PC-9 (cell line): Measurements from ENCODE around the gene ITIH4. TPM values are rescaled to one million over a fixed set of nuclear protein-coding genes. Genes with fewer than 3 reads are reported as not detected.

Experiments
- BruUV-seq: library from RNA; stranded (reverse); fragments of 400-500 nt; replicated peaks from 2 replicates; lab custom pipeline; 2021; lab: Mats Ljungman, UMichigan
- CTCF ChIA-PET: fragments of 300-600 bp; sonication (Branson Sonifier 250); formaldehyde crosslinking; loops from one replicate; lab custom pipeline; 2022; ENCODE audit warnings: antibody characterized with exemption; lab: Charles Lee
- POLR2A ChIA-PET: fragments of 300-600 bp; sonication (Branson Sonifier 250); formaldehyde crosslinking; loops from one replicate; lab custom pipeline; 2022; ENCODE audit warnings: antibody characterized with exemption; ENCODE audit not compliant: unreplicated experiment; lab: Charles Lee
- DNase-seq, 2 experiments: peaks; one replicate each; pipeline versions ENCODE4 v3.0.0 to v3.0.0-alpha.2; 2015 to 2022; ENCODE audit warnings: mixed read lengths in 1 of 2
- H2AFZ ChIP-seq: fragments of 200-600 bp; sonication (generic); 2 replicates; pipeline ENCODE4 v1.8.1; 2017; ENCODE audit warnings: antibody characterized with exemption
- H3F3A ChIP-seq: fragments of 200-600 bp; sonication (generic); 2 replicates; pipeline ENCODE4 v1.8.1; 2017; ENCODE audit warnings: antibody characterized with exemption, mild to moderate bottlenecking, low read depth; ENCODE audit not compliant: insufficient read depth
- H3K27ac ChIP-seq: fragments of 200-600 bp; sonication (generic); 2 replicates; pipeline ENCODE4 v1.6.1; 2016; ENCODE audit warnings: mixed run types
- H3K27me3 ChIP-seq: fragments of 200-600 bp; sonication (generic); 2 replicates; pipeline ENCODE4 v1.6.1; 2016; ENCODE audit warnings: low read depth, mixed run types; ENCODE audit not compliant: insufficient read depth
- H3K36me3 ChIP-seq: fragments of 200-600 bp; sonication (generic); 2 replicates; pipeline ENCODE4 v1.6.1; 2016; ENCODE audit warnings: low read depth, mixed run types
- H3K4me1 ChIP-seq: fragments of 200-600 bp; sonication (generic); replicated peaks from 2 replicates; pipeline ENCODE4 v1.6.1; 2016; ENCODE audit warnings: mixed run types; ENCODE audit not compliant: insufficient read depth
- H3K4me2 ChIP-seq: fragments of 200-600 bp; sonication (generic); 2 replicates; pipeline ENCODE4 v1.6.1; 2017; ENCODE audit warnings: mixed run types
- H3K4me3 ChIP-seq: fragments of 200-600 bp; sonication (generic); 2 replicates; pipeline ENCODE4 v1.6.1; 2016; ENCODE audit warnings: mixed run types
- H3K79me2 ChIP-seq: fragments of 200-600 bp; sonication (generic); 2 replicates; pipeline ENCODE4 v1.6.1; 2017; ENCODE audit warnings: low read depth, mixed run types
- H3K9me2 ChIP-seq: fragments of 200-600 bp; sonication (generic); 2 replicates; pipeline ENCODE4 v1.8.1; 2017; ENCODE audit warnings: mild to moderate bottlenecking; ENCODE audit not compliant: insufficient read depth
- H3K9me3 ChIP-seq: fragments of 200-600 bp; sonication (generic); 2 replicates; pipeline ENCODE4 v1.8.1; 2016; ENCODE audit warnings: low read depth; ENCODE audit not compliant: insufficient read depth
- H4K20me1 ChIP-seq: fragments of 200-600 bp; sonication (generic); 2 replicates; pipeline ENCODE4 v1.8.1; 2017; ENCODE audit not compliant: insufficient read depth
- CTCF ChIP-seq: fragments of 200-600 bp; sonication (generic); conservative IDR thresholded peaks from 2 replicates; pipeline ENCODE4 v1.6.1; 2017; ENCODE audit warnings: mixed run types, antibody characterized with exemption, mild to moderate bottlenecking, moderate library complexity
- EZH2 ChIP-seq: fragments of 200-600 bp; sonication (generic); IDR thresholded peaks from 2 replicates; pipeline ENCODE4 v1.8.0; 2017; ENCODE audit warnings: antibody characterized with exemption, low read depth
- intact Hi-C: fragments of 100-400 bp; cut with micrococcal nuclease; formaldehyde crosslinking; loops from one replicate; pipeline ENCODE4 v1.10.0; 2022; ENCODE audit not compliant: unreplicated experiment
- total RNA-seq: library from RNA; stranded (reverse); gene quantifications from 2 replicates; pipeline ENCODE4 v1.2.3, GENCODE V29; 2021

ITIH4 gene
- total RNA-seq, 1 experiment from 2014 or later: 2.5 TPM

GRCh38 chr3:52795298-52795900, 35.1 kb downstream of the ITIH4 start:
- Histone ChIP-seq H3K79me2 (no peaks in the 10 kb centered on the region), H3K4me3 (no peak overlapping the region), H2AFZ (no peak overlapping the region), H3F3A (no peaks in the 10 kb centered on the region), H3K4me1 (no peaks in the 10 kb centered on the region), H3K27ac (no peak overlapping the region), H3K9me3 (no peaks in the 10 kb centered on the region), H4K20me1 (no peaks in the 10 kb centered on the region), H3K36me3 (no peaks in the 10 kb centered on the region), H3K27me3 (peaks cover 6% of the 10 kb centered on the region; the same call in 1 of the 2 replicates), H3K9me2 (no peaks in the 10 kb centered on the region), H3K4me2 (no peak overlapping the region)
- no TSS peak for BruUV-seq
- TF ChIP-seq CTCF: no peak
- TF ChIP-seq EZH2: no peak
- intact Hi-C loops: no loop called here
- no peak for DNase-seq
- ChIA-PET CTCF (no interaction called here), POLR2A (no interaction called here)

- Histone ChIP-seq H3K4me2 (no peak within 1 kb of the TSS), H3K79me2 (no peaks in the 10 kb centered on the region), H3K27me3 (peaks cover 6% of the 10 kb centered on the region; the same call in 1 of the 2 replicates), H3K9me2 (no peaks in the 10 kb centered on the region), H4K20me1 (no peaks in the 10 kb centered on the region), H2AFZ (no peak within 1 kb of the TSS), H3K9me3 (no peaks in the 10 kb centered on the region), H3K27ac (no peak within 1 kb of the TSS), H3K4me3 (no peak within 1 kb of the TSS), H3F3A (no peaks in the 10 kb centered on the region), H3K36me3 (no peaks in the 10 kb centered on the region), H3K4me1 (no peaks in the 10 kb centered on the region)
- TF ChIP-seq CTCF (no peak), EZH2 (no peak)
- no peak for DNase-seq
- intact Hi-C loops: no loop called here
- BruUV-seq: no TSS peak
- ChIA-PET POLR2A (no interaction called here), CTCF (no interaction called here)
Measured at GRCh38 chr3:52794612-52795099, 35.8 kb downstream of the ITIH4 start, which contains the start of gene ITIH3. Gene ITIH3, plus strand, starts transcription at chr3:52794796. Its CDS starts 8 bp downstream, at chr3:52794804.

GRCh38 chr3:52793702-52794611, 36.5 kb downstream of the ITIH4 start:
- Histone ChIP-seq H3K36me3 (no peaks in the 10 kb centered on the region), H3K4me1 (no peaks in the 10 kb centered on the region), H4K20me1 (no peaks in the 10 kb centered on the region), H3K4me2 (no peak overlapping the region), H3K9me3 (no peaks in the 10 kb centered on the region), H3K9me2 (no peaks in the 10 kb centered on the region), H3K4me3 (no peak overlapping the region), H3K79me2 (no peaks in the 10 kb centered on the region), H3F3A (no peaks in the 10 kb centered on the region), H3K27me3 (peaks cover 6% of the 10 kb centered on the region; the same call in 1 of the 2 replicates), H3K27ac (no peak overlapping the region), H2AFZ (no peak overlapping the region)
- intact Hi-C loops: no loop called here
- CTCF ChIA-PET: no interaction called here
- no TSS peak for BruUV-seq
- POLR2A ChIA-PET: no interaction called here
- TF ChIP-seq CTCF (no peak), EZH2 (no peak)
- no peak for DNase-seq
